SK-N-DZ (cell line): ENCODE results near the gene HRH2.
A peak's percentile ranks its signal among the peaks of the same experiment; 100 is the strongest.
"Not testable (repeated sequence)": the region's sequence is repeated elsewhere in the genome, so short reads cannot be mapped to it uniquely, and the experiment has no call there.

ENCODE experiments used
- DNase-seq: peaks from one replicate; pipeline ENCODE4 v3.0.0-alpha.2; 2015; ENCODE audit warnings: low spot score
- small RNA-seq, 2 experiments: library from RNA; depleted of rRNA; stranded (forward); fragments of <200 nt; gene quantifications; one replicate each; pipeline ENCODE3, GENCODE V24; 2014

HRH2 gene

DNA sequence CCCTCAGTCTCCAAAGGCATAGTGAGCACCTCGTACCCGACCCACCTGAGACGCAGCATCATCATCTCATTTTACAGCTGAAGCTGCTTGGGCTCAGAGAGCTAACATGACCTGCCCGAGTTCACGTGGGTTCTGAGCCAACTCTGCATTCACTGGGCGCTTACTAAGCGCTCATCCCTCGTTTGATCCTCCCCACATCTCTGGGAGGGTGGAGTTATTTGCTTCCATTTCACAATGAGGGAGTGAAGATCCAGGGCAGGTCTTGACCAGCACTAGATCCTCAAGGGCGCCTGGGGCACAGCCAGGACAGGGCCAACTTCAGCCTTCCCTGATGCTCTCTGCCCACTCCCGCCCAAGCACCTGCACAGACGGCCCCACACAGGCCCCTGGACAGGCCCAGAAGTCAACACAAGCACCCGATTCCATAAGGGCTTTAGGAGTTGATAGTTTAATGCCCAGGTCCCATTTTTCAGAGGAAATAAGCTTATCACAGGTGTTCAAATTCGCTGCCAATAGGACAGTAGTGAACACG, 80.8 kb downstream of the HRH2 start:
- DNase-seq, result no peak

- no peak for DNase-seq
These were observed 82.1 kb downstream of the HRH2 start for GRCh38 chr5:175740014-175740413.

GRCh38 chr5:175741556-175741955, 83.7 kb downstream of the HRH2 start:
- DNase-seq, result no peak

- DNase-seq, result no peak
These were observed 84.6 kb downstream of the HRH2 start for GRCh38 chr5:175742290-175742994.

DNA sequence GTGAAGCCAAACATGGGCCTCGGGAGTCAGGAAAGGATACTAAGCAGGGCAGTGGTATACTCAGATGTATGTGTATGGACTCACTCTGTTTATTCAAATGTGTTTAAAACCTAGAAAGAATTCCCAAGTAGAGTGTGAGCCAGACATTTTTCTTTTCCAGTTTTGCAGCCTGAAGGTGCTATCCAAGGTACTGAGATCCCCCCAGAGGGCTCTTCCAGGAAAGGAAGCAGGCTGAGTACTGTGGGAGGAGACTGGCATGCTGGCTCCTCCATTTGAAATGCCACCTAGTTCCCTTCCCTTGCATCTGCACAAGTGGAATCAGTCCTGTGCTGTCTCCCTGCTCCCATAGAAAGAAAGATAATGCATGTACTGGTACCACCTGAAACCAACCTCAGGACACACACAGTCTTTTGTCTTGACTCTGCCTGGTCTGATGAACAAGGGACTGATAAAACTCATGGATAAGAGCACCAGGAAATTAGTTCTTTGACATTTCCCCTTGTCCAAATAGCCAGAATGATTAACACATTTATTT, 85.9 kb downstream of the HRH2 start:
- no peak for DNase-seq

DNA sequence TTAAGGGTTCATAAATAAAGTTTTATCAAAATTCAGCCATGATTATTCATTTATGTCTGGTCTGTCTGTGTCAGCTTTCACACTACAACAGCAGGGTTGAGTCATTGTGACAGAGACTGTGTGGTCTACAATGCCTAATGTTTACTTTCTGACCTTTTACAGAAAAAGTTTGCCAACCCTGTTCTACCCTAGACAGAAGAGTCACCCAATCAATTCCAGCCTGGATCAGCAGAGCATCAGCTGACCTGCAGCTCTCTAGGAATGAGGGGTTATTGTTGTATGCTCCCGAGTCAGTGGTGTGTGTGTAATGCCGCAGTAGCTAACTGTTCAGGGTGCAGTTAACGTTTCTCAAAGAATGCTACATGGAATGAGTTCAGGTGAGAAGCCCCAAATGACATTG, 87.3 kb downstream of the HRH2 start:
- DNase-seq, result no peak

GRCh38 chr5:175746851-175747250, 89.0 kb downstream of the HRH2 start:
- DNase-seq, result peak; percentile 17

DNA sequence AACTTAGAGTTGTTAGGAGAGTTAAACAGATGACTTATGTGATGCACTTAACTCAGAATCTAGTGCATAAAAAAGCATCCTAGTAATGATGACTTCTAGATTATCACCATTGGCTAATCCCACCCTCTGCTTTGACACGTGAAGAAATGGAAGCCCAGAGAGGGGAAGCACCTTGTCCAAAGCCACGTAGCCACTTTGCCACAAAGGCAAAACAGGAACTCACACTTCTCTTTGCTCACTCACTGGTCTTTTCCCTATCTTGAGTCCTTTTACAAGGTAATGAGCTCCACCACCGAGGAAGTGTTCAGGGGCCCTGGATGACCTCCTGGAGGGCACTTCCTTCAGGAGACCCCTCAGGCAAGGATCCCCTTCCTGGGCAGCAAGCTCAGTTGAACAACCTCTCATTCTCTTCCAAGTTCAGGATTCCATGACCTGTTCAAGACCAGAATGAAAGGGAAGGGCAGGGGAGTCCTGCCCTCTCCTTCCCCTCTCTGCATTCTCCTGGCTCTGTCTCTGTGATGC, 89.7 kb downstream of the HRH2 start:
- no peak for DNase-seq

DNA sequence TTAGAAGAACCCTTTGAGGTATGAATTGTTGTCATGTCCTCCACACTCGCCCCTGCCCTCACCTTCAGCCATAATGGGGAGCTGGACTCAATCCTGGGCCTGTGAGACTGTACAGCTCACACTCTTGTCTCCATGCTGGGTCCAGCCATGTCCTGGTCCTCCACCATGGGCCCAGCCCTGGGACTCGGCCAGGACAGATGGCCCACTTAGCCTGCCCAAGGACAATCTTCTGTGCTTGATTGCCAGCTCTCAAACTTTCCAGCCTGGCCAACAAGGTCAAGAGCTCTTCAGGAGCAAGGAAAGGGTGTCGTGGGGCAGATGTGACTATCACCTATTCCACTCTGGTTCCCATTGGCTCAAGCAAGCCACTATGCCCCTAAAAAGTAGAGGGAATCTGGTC, 90.8 kb downstream of the HRH2 start:
- no peak for DNase-seq

GRCh38 chr5:175749591-175749990, 91.7 kb downstream of the HRH2 start:
- DNase-seq, result no peak

DNA sequence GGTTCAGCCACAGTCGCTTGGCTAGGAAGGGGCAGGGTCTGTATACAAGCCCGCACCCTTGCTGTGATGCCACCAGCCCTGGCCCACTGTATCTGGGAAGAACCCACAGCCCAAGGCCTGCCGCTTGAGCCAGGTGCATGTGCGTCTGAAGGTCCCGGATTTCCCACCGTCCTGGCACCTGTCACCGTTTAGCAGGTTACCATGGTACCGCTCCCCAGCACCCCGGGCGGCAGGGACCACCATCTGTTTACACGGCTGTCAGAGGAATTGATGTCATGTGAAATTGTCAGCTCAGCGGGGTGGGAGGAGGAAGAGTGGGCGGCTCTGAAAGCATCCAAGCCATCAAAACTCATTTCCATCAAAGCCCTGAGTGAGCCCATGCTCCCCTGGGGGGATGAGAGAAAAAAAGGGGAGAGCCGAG, 92.7 kb downstream of the HRH2 start:
- DNase-seq, result peak; percentile 41

DNA sequence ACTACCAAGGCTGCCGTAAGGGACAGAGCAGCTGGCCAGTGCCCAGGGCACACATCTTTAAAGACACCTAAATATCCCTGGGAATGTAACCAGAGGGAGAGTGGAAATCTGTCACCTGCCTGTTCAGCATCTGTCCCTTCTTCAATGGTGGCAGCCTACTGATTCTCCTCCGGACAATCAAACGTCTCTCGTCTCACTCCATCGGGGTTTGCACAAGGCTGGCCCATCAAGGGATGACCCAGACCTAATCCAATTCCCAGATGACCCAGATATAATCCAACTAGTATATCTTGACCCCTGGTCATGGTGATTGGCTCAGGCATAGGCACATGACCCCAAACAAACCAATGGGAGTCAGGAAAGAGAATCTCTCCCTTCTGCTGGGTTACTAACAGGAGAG, 93.5 kb downstream of the HRH2 start:
- no peak for DNase-seq

DNA sequence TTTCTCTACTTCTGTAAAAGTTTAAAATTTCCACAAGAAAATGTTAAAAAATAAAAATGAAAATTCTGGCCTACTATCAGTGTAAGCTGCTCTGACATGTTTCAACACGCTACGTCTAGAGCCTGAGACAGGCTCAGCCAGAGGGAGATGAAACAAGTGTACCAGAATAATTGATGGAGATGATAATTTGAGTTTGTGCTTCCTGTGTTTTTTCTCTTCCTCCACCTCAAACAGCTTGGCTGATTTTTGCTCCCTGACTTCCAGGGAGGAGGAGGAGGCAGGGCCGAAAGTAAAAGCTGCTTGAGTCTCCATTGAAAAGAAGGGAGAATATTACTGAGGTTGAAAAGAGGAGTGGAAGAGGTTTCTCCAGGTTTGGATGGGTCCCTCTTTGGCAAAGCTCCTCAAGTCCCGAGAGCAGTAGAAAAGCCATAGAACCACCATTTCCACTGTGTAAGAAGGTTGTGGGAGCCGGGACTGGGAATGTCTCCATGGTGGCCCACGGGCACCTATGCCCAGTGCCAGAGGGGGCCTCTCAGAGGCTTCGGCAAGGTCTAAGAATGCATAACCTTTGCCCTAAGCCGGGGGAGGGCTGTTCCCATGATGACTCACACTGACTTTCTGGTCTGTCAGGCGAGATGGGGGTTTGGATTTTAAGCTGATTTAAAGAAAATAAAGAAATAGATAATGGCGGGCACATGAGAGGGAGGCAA, 95.1 kb downstream of the HRH2 start:
- DNase-seq, result no peak

- DNase-seq, result no peak
These were observed 95.9 kb downstream of the HRH2 start for GRCh38 chr5:175753536-175754402.

DNA sequence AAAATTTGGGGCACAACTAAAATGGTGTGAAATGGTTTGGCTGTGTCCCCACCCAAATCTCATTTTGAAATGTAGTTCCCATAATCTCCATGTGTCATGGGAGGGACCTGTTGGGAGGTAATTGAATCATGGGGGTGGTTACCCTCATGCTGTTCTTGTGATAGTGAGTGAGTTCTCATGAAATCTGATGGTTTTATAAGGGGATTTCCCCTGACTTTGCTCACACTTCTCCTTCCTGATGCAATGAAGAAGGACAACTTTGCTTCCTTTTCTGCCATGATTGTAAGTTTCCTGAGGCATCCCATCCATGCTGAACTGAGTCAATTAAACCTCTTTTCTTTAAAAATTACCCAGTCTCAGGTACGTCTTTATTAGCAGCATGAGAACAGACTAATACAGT, 102.1 kb downstream of the HRH2 start:
- not testable (repeated sequence) for DNase-seq

Small RNAs within 50 kb of the gene (small RNA-seq; reads per million reads assigned to genes)
- gene RN7SKP148 (0.03 to 1.3 reads per million in 2 experiments), gene RNU6-226P (0 reads per million in 2 experiments)
